Neural crest cell (in vitro differentiated cells): ENCODE data around the gene OR52A1. TPM values are rescaled to one million over a fixed set of nuclear protein-coding genes. Genes with fewer than 3 reads are reported as not detected.
"Not testable (repeated sequence)": the region's sequence is repeated elsewhere in the genome, so short reads cannot be mapped to it uniquely, and the experiment has no call there.

Experiments used
- DNase-seq: peaks from one replicate; pipeline ENCODE4 v3.0.0; 2021; ENCODE audit warnings: low read depth, mixed read lengths, low spot score
- H3K27ac Mint-ChIP-seq: one replicate; pipeline ENCODE4 v1.8.0; 2021; ENCODE audit warnings: mild to moderate bottlenecking, mixed read lengths; ENCODE audit not compliant: unreplicated experiment
- H3K27me3 Mint-ChIP-seq: 2 replicates; pipeline ENCODE4 v1.8.0; 2021; ENCODE audit warnings: low read depth, mild to moderate bottlenecking, mixed read lengths
- H3K36me3 Mint-ChIP-seq: 2 replicates; pipeline ENCODE4 v1.8.0; 2021; ENCODE audit warnings: low read depth, mild to moderate bottlenecking, mixed read lengths
- H3K4me1 Mint-ChIP-seq: 2 replicates; pipeline ENCODE4 v1.8.0; 2021; ENCODE audit warnings: mixed read lengths
- H3K4me3 Mint-ChIP-seq: one replicate; pipeline ENCODE4 v1.8.0; 2021; ENCODE audit warnings: mild to moderate bottlenecking, mixed read lengths
- H3K9me3 Mint-ChIP-seq: 2 replicates; pipeline ENCODE4 v1.8.0; 2021; ENCODE audit warnings: mixed read lengths
- total RNA-seq: library from RNA; stranded (reverse); gene quantifications from 2 replicates; pipeline ENCODE4 v1.2.1, GENCODE V29; 2021
- TF ChIP-seq, protein P1 (sequence below): fragments of 200-600 bp; sonication (generic); conservative IDR thresholded peaks from 2 replicates; pipeline ENCODE4 v1.5.0; 2021; ENCODE audit warnings: antibody characterized with exemption, mild to moderate bottlenecking

OR52A1 gene
- total RNA-seq, 1 donor from 2014 or later: not detected

DNA sequence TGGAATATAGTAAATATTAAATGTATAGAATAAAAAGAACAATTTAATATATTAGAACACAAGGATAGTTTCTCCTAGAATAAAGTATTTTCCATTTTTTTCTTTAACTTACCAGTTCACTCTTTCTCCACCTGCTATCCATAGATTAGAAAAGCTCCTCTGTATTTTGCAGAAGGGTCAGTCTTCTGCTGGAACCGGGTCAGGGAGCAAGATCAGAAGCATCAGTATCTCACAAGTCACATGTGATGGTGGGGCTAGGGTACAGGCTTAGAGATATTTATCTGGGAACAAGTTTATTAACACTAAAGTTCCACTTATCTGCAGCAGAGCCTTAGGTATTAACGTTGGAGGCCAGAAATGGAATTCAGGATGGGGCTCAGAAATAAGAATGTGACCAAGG is 17.3 kb upstream of the OR52A1 start:
- Mint-ChIP-seq H3K27me3 (no peaks in the 10 kb centered on the region), H3K36me3 (no peaks in the 10 kb centered on the region), H3K9me3 (no peaks in the 10 kb centered on the region), H3K4me3 (no peak overlapping the region), H3K4me1 (no peaks in the 10 kb centered on the region), H3K27ac (no peak overlapping the region)
- TF ChIP-seq, protein P1, sequence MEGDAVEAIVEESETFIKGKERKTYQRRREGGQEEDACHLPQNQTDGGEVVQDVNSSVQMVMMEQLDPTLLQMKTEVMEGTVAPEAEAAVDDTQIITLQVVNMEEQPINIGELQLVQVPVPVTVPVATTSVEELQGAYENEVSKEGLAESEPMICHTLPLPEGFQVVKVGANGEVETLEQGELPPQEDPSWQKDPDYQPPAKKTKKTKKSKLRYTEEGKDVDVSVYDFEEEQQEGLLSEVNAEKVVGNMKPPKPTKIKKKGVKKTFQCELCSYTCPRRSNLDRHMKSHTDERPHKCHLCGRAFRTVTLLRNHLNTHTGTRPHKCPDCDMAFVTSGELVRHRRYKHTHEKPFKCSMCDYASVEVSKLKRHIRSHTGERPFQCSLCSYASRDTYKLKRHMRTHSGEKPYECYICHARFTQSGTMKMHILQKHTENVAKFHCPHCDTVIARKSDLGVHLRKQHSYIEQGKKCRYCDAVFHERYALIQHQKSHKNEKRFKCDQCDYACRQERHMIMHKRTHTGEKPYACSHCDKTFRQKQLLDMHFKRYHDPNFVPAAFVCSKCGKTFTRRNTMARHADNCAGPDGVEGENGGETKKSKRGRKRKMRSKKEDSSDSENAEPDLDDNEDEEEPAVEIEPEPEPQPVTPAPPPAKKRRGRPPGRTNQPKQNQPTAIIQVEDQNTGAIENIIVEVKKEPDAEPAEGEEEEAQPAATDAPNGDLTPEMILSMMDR: no peak
- no peak for DNase-seq

DNA sequence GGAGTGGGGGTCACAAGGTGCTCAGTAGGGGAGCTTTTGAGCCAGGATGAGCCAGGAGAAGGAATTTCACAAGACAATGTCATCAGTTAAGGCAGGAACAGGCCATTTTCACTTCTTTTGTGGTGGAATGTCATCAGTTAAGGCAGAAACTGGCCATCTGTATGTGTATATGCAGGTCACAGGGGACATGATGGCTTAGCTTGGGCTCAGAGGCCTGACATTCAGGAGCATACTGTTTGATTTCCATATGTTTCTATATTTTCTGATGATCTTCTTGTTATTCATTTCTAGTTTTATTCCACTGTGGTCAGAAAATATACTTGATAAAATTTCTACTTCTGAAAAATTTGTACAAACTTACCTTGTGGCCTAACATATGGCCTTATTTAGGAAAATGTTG is 11.3 kb upstream of the OR52A1 start:
- H3K36me3 Mint-ChIP-seq, DNase-seq, H3K4me3 Mint-ChIP-seq, H3K27ac Mint-ChIP-seq, H3K4me1 Mint-ChIP-seq, H3K9me3 Mint-ChIP-seq, H3K27me3 Mint-ChIP-seq: not testable (repeated sequence)

DNA sequence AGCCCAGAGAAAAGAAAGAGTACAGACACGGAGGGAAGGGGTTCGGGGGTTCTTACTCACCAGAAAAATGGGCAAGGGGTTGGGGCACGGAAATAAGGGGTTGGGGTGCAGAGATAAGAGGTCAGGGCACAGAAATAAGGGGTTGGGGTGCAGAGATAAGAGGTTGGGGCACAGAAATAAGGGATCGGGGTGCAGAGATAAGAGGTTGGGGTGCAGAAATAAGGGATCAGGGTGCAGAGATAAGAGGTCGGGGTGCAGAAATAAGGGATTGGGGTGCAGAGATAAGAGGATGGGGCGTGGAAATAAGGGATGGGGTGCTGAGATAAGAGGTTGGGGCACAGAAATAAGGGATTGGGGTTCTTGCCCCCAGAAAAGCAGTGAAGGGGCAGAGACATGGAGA is 10.2 kb upstream of the OR52A1 start:
- not testable (repeated sequence) for DNase-seq, H3K9me3 Mint-ChIP-seq, H3K4me1 Mint-ChIP-seq, H3K27ac Mint-ChIP-seq, H3K4me3 Mint-ChIP-seq, H3K36me3 Mint-ChIP-seq, H3K27me3 Mint-ChIP-seq

DNA sequence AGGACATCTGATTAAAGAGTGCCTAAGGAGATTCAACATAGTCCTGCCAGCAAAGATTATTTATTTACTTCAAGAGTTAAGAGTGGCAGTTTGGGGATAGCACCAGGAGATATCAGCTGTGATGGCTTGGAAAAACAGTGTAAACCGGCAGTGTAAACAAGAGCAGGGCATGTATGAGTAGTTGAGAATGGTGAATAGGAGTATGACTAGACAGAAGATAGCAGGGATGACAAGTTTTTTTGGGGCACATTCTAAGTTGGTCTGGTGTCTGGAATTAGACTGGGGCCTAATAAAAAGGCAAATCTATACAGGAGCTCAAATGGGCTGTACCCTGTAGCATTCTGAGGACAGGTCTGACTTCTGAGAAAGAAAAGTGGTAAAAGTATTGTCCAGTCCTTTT is 6.5 kb upstream of the OR52A1 start:
- not testable (repeated sequence) for H3K4me3 Mint-ChIP-seq, H3K36me3 Mint-ChIP-seq, H3K4me1 Mint-ChIP-seq, DNase-seq, H3K27ac Mint-ChIP-seq, H3K9me3 Mint-ChIP-seq, H3K27me3 Mint-ChIP-seq

DNA sequence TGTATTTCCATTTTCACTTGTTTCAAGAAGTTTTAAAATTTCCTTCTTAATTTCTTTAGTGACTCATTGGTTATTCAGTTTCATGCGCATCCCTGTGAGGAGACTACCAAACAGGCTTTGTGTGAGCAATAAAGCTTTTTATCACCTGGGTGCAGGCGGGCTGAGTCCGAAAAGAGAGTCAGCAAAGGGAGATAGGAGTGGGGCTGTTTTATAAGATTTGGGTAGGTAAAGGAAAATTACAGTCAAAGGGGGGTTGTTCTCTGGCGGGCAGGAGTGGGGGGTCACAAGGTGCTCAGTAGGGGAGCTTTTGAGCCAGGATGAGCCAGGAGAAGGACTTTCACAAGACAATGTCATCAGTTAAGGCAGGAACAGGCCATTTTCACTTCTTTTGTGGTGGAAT is 5.7 kb upstream of the OR52A1 start:
- H3K27me3 Mint-ChIP-seq, H3K4me1 Mint-ChIP-seq, H3K27ac Mint-ChIP-seq, H3K9me3 Mint-ChIP-seq, H3K4me3 Mint-ChIP-seq, H3K36me3 Mint-ChIP-seq, DNase-seq: not testable (repeated sequence)

DNA sequence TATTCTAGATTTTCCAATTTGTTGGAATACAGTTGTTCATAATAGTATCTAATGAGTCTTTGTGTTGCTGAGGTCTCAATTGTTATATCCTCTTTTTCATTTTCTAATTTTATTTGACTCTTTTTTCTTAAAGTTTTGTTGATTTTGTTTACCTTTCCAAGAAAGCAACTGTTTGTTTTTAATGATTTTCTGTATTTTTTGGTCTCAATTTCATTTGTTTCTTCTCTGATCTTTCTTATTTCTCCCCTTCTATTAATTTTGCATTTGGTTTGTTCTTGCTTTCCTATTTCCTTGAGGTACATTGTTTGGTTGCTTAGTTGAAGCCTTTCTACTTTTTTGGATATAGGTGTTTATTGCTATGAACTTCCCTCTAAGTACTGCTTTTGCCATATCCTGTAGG is 5.2 kb upstream of the OR52A1 start:
- H3K27me3 Mint-ChIP-seq: no peaks in the 10 kb centered on the region
- peaks cover 4% of the 10 kb centered on the region for H3K9me3 Mint-ChIP-seq
- no peak overlapping the region for H3K27ac Mint-ChIP-seq
- TF ChIP-seq, protein P1: no peak
- no peak for DNase-seq
- no peaks in the 10 kb centered on the region for H3K36me3 Mint-ChIP-seq
- no peaks in the 10 kb centered on the region for H3K4me1 Mint-ChIP-seq
- no peak overlapping the region for H3K4me3 Mint-ChIP-seq

DNA sequence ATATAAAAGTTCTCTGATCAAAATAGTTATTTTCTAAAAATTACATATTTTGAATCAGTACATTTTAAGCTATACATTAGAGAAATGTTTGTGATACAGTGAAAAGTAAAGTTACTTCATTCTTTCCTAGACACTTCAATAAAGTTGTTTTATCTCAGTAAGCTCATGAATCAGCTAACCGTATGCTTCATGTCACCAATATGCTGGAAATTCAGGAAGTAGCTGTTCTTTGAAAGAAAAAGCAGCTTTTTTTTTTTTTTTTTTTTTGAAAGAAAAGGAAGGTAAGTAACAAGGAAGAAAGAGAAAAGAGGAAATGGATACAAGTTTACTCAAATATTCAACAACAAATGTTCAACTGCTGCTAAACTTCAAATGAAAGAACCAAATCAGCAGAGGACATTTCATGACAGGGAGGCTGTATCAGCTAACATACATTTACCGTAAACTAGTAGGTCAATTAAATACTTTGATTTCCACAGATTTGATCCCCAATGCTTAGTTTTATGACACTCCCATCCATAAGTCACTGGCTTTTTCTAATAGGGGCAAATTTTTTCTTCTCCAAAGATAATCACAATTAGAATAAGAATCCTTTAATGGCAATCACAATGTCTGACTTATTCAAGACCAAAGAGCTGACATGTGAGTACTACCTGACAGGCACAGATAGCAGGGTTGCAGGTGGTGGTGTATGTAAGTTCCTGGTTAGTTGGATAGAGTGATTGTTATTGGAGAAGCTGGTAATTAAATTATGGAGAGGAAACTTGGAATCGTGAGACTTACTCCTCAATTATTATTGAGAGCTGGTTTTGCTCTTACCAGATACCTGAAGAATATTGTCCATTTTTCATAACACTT is 754 bp downstream of the OR52A1 start:
- no peak overlapping the region for H3K27ac Mint-ChIP-seq

More for the DNA sequence above, 754 bp downstream of the OR52A1 start:
- no peaks in the 10 kb centered on the region for H3K4me1 Mint-ChIP-seq
- DNase-seq: no peak
- H3K27me3 Mint-ChIP-seq: peaks cover 5% of the 10 kb centered on the region
- no peak overlapping the region for H3K4me3 Mint-ChIP-seq
- no peaks in the 10 kb centered on the region for H3K36me3 Mint-ChIP-seq
- no peaks in the 10 kb centered on the region for H3K9me3 Mint-ChIP-seq
- TF ChIP-seq, protein P1: no peak
